Measurements from ENCODE around the gene CACNA1C. TPM values are rescaled to one million over a fixed set of nuclear protein-coding genes. Genes with fewer than 3 reads are reported as not detected.

Gene CACNA1C
- total RNA-seq, 2 donors from 2014 or later: 70.0 to 127 TPM

DNA sequence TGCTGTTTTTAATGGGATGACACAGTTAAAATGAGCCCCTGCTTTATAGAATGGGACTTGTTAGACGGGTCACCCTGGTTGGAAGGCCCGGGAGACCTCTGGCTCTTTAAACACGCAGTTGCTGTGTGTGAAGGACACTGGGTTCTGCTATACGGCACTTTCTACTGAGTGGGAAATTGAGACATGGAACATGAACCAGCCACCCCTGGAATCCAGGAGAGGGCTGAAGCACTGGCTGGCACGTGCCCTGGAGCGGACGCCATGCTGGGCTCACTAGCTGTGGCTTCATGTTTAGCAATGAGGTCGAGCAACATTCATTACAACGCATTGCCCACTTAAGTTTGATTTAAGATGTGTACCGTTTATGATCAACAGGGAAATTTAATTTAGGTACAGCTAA, 23.9 kb downstream of the CACNA1C start:
- DNase-seq (ENCODE audit: low spot score) (no peak), ATAC-seq (ENCODE audit: insufficient number of reproducible peaks, low FRiP score, low read depth) (no peak)
- Histone ChIP-seq H3K27me3 (replicated peaks; ENCODE audit: insufficient read depth) (no peaks in the 10 kb centered on the region), H3K27ac (peak overlapping the region; percentile 85 to 88), H3K9me3 (no peaks in the 10 kb centered on the region), H3K4me3 (peak overlapping the region; percentile 33), H3K4me1 (ENCODE audit: control insufficient read depth in 1 of 2, low read depth in 2 of 2) (peaks cover 18 to 78% of the 10 kb centered on the region in 2 donors), H3K36me3 (no peaks in the 10 kb centered on the region)
- TF ChIP-seq, protein P1, sequence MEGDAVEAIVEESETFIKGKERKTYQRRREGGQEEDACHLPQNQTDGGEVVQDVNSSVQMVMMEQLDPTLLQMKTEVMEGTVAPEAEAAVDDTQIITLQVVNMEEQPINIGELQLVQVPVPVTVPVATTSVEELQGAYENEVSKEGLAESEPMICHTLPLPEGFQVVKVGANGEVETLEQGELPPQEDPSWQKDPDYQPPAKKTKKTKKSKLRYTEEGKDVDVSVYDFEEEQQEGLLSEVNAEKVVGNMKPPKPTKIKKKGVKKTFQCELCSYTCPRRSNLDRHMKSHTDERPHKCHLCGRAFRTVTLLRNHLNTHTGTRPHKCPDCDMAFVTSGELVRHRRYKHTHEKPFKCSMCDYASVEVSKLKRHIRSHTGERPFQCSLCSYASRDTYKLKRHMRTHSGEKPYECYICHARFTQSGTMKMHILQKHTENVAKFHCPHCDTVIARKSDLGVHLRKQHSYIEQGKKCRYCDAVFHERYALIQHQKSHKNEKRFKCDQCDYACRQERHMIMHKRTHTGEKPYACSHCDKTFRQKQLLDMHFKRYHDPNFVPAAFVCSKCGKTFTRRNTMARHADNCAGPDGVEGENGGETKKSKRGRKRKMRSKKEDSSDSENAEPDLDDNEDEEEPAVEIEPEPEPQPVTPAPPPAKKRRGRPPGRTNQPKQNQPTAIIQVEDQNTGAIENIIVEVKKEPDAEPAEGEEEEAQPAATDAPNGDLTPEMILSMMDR (IDR thresholded peaks at IDR 0.05): no peak

DNA sequence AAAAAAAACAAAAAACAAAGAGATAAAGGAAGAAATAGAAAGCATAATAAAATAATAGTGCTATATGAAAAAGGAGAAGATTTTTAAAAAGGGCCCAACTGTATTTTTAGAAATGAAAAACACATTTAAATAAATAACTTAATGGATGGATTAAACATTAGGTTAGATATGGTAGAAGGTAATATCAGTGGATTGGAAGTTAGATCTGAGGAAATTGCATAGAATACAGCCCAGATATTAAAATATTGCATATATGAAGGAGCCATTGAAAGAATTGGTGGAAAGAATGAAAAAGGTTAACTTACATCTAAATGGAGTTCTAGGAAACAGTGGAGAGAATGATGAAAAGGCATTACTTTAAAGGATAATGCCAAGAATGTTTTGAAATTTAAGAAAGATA, 27.8 kb downstream of the CACNA1C start:
- DNase-seq (ENCODE audit: low spot score): no peak
- Histone ChIP-seq H3K9me3 (no peaks in the 10 kb centered on the region), H3K4me1 (ENCODE audit: control insufficient read depth in 1 of 2, low read depth in 2 of 2) (peaks cover 45 to 82% of the 10 kb centered on the region in 2 donors), H3K36me3 (no peaks in the 10 kb centered on the region), H3K27me3 (replicated peaks; ENCODE audit: insufficient read depth) (no peaks in the 10 kb centered on the region), H3K27ac (peak overlapping the region; percentile 76 to 80), H3K4me3 (no peak overlapping the region)
- TF ChIP-seq, protein P1 (IDR thresholded peaks at IDR 0.05): no peak
- ATAC-seq (ENCODE audit: insufficient number of reproducible peaks, low FRiP score, low read depth): no peak

DNA sequence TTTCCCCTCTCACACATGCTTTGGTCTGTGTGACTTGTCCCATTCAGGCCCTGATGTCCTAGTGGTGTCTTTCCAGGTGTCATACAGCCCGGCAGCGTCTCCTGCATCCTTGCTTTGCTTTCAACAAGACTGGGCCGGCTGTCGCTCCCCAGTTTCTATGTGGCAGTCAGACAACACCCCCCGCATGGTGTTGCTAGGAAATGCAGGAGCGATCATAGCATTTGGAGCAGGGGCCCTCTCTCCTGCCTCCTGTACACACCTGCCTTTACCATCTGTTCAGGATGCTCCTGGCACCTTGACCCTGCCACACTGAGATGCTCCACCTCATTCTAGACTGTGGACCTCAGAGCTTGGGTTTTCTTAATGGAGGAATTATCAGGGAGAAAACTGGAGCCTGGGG, 29.5 kb downstream of the CACNA1C start:
- no peak for ATAC-seq (ENCODE audit: insufficient number of reproducible peaks, low FRiP score, low read depth)
- DNase-seq (ENCODE audit: low spot score): no peak
- H3K27ac ChIP-seq: peak overlapping the region; percentile 76 to 80
- no peaks in the 10 kb centered on the region for H3K9me3 ChIP-seq
- H3K4me3 ChIP-seq: no peak overlapping the region
- peaks cover 50 to 86% of the 10 kb centered on the region in 2 donors for H3K4me1 ChIP-seq (ENCODE audit: control insufficient read depth in 1 of 2, low read depth in 2 of 2)
- no peaks in the 10 kb centered on the region for H3K36me3 ChIP-seq
- TF ChIP-seq, protein P1 (IDR thresholded peaks at IDR 0.05): no peak
- H3K27me3 ChIP-seq (replicated peaks; ENCODE audit: insufficient read depth): no peaks in the 10 kb centered on the region

DNA sequence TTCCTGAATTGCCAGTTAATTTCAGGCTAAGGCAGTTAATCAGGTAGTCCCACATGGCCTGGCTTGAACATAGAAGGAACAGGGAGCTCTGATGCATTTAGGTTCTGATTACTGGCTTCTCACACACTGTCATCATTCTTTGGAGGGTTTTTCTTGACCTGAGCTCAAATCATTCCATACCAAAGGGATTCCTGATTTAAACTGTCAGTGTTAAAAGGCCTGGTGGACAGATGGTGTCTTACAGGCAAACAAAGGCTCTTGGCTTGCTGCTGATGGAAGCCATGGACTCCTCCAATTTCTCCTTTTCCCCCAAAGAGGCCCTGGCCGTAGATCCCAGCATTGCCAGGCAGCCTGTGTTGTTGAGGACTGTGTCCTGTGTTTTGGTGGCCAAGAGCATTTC, 30.2 kb downstream of the CACNA1C start:
- Histone ChIP-seq H3K4me1 (ENCODE audit: control insufficient read depth in 1 of 2, low read depth in 2 of 2) (peaks cover 48 to 85% of the 10 kb centered on the region in 2 donors), H3K36me3 (no peaks in the 10 kb centered on the region), H3K4me3 (no peak overlapping the region), H3K9me3 (no peaks in the 10 kb centered on the region), H3K27me3 (replicated peaks; ENCODE audit: insufficient read depth) (no peaks in the 10 kb centered on the region), H3K27ac (peak overlapping the region; percentile 76 to 80)
- DNase-seq (ENCODE audit: low spot score): no peak
- ATAC-seq (ENCODE audit: insufficient number of reproducible peaks, low FRiP score, low read depth): no peak
- TF ChIP-seq, protein P1 (IDR thresholded peaks at IDR 0.05): no peak

DNA sequence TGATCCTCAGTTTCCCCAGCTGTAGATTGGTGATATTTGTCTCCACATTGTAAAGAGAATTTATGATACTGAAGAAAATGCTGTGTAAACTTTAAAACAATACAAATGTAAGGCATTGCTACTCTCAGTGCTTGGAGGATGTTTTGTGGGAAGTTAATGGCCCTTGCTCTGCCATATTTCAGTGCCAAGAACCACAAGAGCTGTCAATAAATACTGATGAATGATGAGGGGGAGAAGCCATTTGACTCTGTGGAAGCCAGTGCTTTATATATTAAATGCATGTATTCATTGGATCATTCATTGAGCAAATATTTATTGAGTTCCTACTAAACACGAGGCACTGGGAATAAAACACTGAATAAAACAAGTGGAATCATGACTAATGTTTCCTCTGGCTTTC, 30.8 kb downstream of the CACNA1C start:
- no peaks in the 10 kb centered on the region for H3K27me3 ChIP-seq (replicated peaks; ENCODE audit: insufficient read depth)

More for the DNA sequence above, 30.8 kb downstream of the CACNA1C start:
- H3K4me1 ChIP-seq (ENCODE audit: control insufficient read depth in 1 of 2, low read depth in 2 of 2): peaks cover 48 to 86% of the 10 kb centered on the region in 2 donors
- H3K27ac ChIP-seq: peak overlapping the region; percentile 76 to 80
- no peaks in the 10 kb centered on the region for H3K9me3 ChIP-seq
- H3K4me3 ChIP-seq: no peak overlapping the region
- H3K36me3 ChIP-seq: no peaks in the 10 kb centered on the region
- TF ChIP-seq, protein P1 (IDR thresholded peaks at IDR 0.05): no peak
- ATAC-seq (ENCODE audit: insufficient number of reproducible peaks, low FRiP score, low read depth) (no peak), DNase-seq (ENCODE audit: low spot score) (no peak)

Data from thoracic aorta (tissue), 2 donors.